SK-N-SH treated with all-trans-retinoic acid at 6 μM for 48 hours (cell line): ENCODE results near the gene DNAH5.

ENCODE experiments used
- ARNTL ChIP-seq: fragments of 450-650 bp; formaldehyde crosslinking; IDR thresholded peaks from 2 replicates; pipeline ENCODE4 v1.5.0; 2020; ENCODE audit warnings: low read depth, mild to moderate bottlenecking, moderate library complexity, borderline replicate concordance
- ZFP3 ChIP-seq: fragments of 250-450 bp; sonication (Bioruptor Pico); IDR thresholded peaks from 2 replicates; pipeline ENCODE4 v1.5.0; 2020; ENCODE audit warnings: mild to moderate bottlenecking, moderate library complexity
- ZFP30 ChIP-seq: fragments of 450-650 bp; formaldehyde crosslinking; IDR thresholded peaks from 2 replicates; pipeline ENCODE4 v1.5.0; 2022; ENCODE audit warnings: mild to moderate bottlenecking, moderate library complexity

DNA sequence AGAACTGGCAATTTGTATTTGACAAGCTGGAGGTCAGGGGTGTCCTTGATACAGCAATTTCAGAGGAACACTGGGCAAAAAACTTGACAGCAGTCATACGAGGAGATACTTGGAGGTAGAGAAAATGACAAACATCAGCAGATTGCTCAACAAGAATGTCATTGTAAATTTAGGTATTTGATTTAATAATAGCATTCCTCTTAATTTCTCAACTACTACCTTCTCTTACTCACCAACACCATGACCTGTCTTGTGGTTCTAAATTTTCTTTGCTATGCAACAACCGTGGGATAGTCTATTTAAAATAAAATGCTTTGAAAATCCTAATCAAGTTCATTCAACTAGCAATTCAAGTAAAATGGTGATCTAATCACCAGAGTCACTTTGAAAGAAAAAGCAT lies 128.4 kb downstream of the DNAH5 start:
- TF ChIP-seq ARNTL (CRISPR knock-in tag) (no peak), ZFP3 (CRISPR knock-in tag) (no peak), ZFP30 (CRISPR knock-in tag) (no peak)
